Mesenchymal stem cell (in vitro differentiated cells and primary cell): ENCODE results near the gene PRSS57.

Experiments used
- DNase-seq: peaks from one replicate; pipeline ENCODE4 v3.0.0-alpha.2; 2013
- H2AFZ ChIP-seq: one replicate; pipeline ENCODE4 v1.6.1; 2013; ENCODE audit warnings: low read depth, mild to moderate bottlenecking, control low read depth, inconsistent platforms, low read length, moderate library complexity
- H2AK5ac ChIP-seq: 2 replicates; pipeline ENCODE4 v1.6.1; 2013; ENCODE audit warnings: low read length, moderate library complexity, mild to moderate bottlenecking, inconsistent platforms; ENCODE audit not compliant: severe bottlenecking
- H2BK120ac ChIP-seq: one replicate; pipeline ENCODE4 v1.6.1; 2013; ENCODE audit warnings: low read depth, mild to moderate bottlenecking, inconsistent platforms, low read length, moderate library complexity
- H2BK12ac ChIP-seq, 2 experiments: one replicate each; pipeline ENCODE4 v1.6.1; 2013; ENCODE audit warnings: inconsistent platforms in 2 of 2, low read length in 2 of 2, mild to moderate bottlenecking in 2 of 2, moderate library complexity in 2 of 2, control low read depth in 1 of 2
- H2BK15ac ChIP-seq: one replicate; pipeline ENCODE4 v1.6.1; 2013; ENCODE audit warnings: mild to moderate bottlenecking, low read depth, inconsistent platforms; ENCODE audit not compliant: poor library complexity, severe bottlenecking
- H2BK5ac ChIP-seq: 2 replicates; pipeline ENCODE4 v1.6.1; 2013; ENCODE audit warnings: low read depth, mild to moderate bottlenecking, low read length, control low read depth, inconsistent platforms; ENCODE audit not compliant: poor library complexity, severe bottlenecking
- H3K14ac ChIP-seq, 2 experiments: one replicate each; pipeline ENCODE4 v1.6.1; 2013; ENCODE audit warnings: inconsistent platforms in 2 of 2, low read length in 2 of 2, control low read depth in 1 of 2, mild to moderate bottlenecking in 1 of 2, moderate library complexity in 1 of 2
- H3K18ac ChIP-seq, 2 experiments: one replicate each; pipeline ENCODE4 v1.6.1; 2013; ENCODE audit warnings: inconsistent platforms in 2 of 2, low read length in 2 of 2, control low read depth in 1 of 2, low read depth in 1 of 2, mild to moderate bottlenecking in 1 of 2
- H3K23ac ChIP-seq, 2 experiments: one replicate each; pipeline ENCODE4 v1.6.1; 2013; ENCODE audit warnings: inconsistent platforms in 2 of 2, low read length in 2 of 2, mild to moderate bottlenecking in 2 of 2, moderate library complexity in 2 of 2, control low read depth in 1 of 2
- H3K27ac ChIP-seq: 2 replicates; pipeline ENCODE4 v1.5.1; 2013; ENCODE audit warnings: mild to moderate bottlenecking, moderate library complexity, low read length, control low read depth, inconsistent platforms; ENCODE audit not compliant: poor library complexity, severe bottlenecking
- H3K27me3 ChIP-seq, 2 experiments: 2 replicates each; pipeline versions ENCODE4 v1.6.1 to v1.7.0; 2013; ENCODE audit warnings: low read length in 2 of 2, mild to moderate bottlenecking in 2 of 2, moderate library complexity in 2 of 2, control low read depth in 1 of 2, inconsistent platforms in 1 of 2; ENCODE audit not compliant: control insufficient read depth in 1 of 2, insufficient read depth in 1 of 2
- H3K36me3 ChIP-seq, 2 experiments: 2 replicates each; pipeline versions ENCODE4 v1.6.1 to v1.7.0; 2013; ENCODE audit warnings: low read length in 2 of 2, control low read depth in 1 of 2, inconsistent platforms in 1 of 2, low read depth in 1 of 2, mild to moderate bottlenecking in 1 of 2; ENCODE audit not compliant: insufficient read depth in 2 of 2, control insufficient read depth in 1 of 2
- H3K4ac ChIP-seq, 2 experiments: one replicate each; pipeline ENCODE4 v1.6.1; 2013; ENCODE audit warnings: inconsistent platforms in 2 of 2, low read length in 2 of 2, mild to moderate bottlenecking in 2 of 2, moderate library complexity in 2 of 2, control low read depth in 1 of 2, low read depth in 1 of 2
- H3K4me1 ChIP-seq: 2 replicates; pipeline ENCODE4 v1.6.1; 2013; ENCODE audit warnings: low read depth, low read length, control low read depth; ENCODE audit not compliant: control insufficient read depth, insufficient read depth
- H3K4me2 ChIP-seq: 2 replicates; pipeline ENCODE4 v1.6.1; 2013; ENCODE audit warnings: low read length, mild to moderate bottlenecking, inconsistent platforms; ENCODE audit not compliant: poor library complexity, severe bottlenecking
- H3K4me3 ChIP-seq, 2 experiments: 2 replicates each; pipeline versions ENCODE4 v1.5.1 to v1.7.0; 2013; ENCODE audit warnings: low read length in 2 of 2, mild to moderate bottlenecking in 2 of 2, control low read depth in 1 of 2, low read depth in 1 of 2; ENCODE audit not compliant: insufficient read depth in 1 of 2
- H3K79me1 ChIP-seq: replicated peaks from 2 replicates; pipeline ENCODE4 v1.6.1; 2013; ENCODE audit warnings: mild to moderate bottlenecking, control low read depth, low read length, inconsistent platforms; ENCODE audit not compliant: poor library complexity, severe bottlenecking
- H3K9ac ChIP-seq: 2 replicates; pipeline ENCODE4 v1.7.0; 2013; ENCODE audit warnings: mild to moderate bottlenecking, low read length, moderate library complexity
- H3K9me3 ChIP-seq: 2 replicates; pipeline ENCODE4 v1.7.0; 2013; ENCODE audit warnings: mild to moderate bottlenecking, low read length; ENCODE audit not compliant: control insufficient read depth
- H4K8ac ChIP-seq: one replicate; pipeline ENCODE4 v1.6.1; 2013; ENCODE audit warnings: inconsistent platforms, mild to moderate bottlenecking, low read length, moderate library complexity
- H4K91ac ChIP-seq: one replicate; pipeline ENCODE4 v1.6.1; 2013; ENCODE audit warnings: mild to moderate bottlenecking, low read length, inconsistent platforms
- WGBS: methylation state at CpG from one replicate; pipeline ENCODE4 v1.1.7; 2013; ENCODE audit warnings: mixed read lengths; 5-methylcytosine and 5-hydroxymethylcytosine counted together

The PRSS57 gene

DNA sequence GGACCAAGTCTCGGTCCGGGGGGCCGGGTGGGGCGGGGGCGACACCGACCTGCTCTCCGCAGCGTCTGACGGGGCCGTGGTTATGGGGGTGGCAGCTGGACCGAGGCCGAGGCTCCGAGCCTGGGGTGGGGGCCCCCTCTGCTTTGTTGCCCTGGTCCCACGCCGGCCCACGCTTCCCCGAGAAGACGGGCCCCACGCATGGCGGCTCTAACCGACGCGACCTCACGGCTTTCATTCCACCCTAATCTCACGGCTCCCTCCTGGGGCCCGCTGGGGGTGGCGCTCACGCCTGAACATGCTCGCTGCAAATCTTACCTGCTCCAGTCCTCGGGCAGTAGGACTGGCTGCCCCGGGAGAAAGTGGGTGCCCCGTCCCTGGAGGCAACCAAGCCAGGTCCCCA lies 40.9 kb upstream of the PRSS57 start:
- peaks cover 20% of the 10 kb centered on the region for H3K4me1 ChIP-seq
- H2AFZ ChIP-seq: no peak overlapping the region
- DNase-seq: no peak
- no peak overlapping the region for H3K9ac ChIP-seq
- no peak overlapping the region for H3K4me2 ChIP-seq
- no peak overlapping the region for H2BK5ac ChIP-seq
- H4K8ac ChIP-seq: no peak overlapping the region
- H3K9me3 ChIP-seq: no peaks in the 10 kb centered on the region
- WGBS: 90% methylated on average over 32 of the region's 32 CpGs
- H2BK120ac ChIP-seq: no peak overlapping the region
- H3K18ac ChIP-seq: no peak overlapping the region
- no peak overlapping the region for H3K14ac ChIP-seq
- no peak overlapping the region for H3K27ac ChIP-seq
- peaks cover 14 to 43% of the 10 kb centered on the region in 2 experiments for H3K36me3 ChIP-seq
- H2BK15ac ChIP-seq: no peak overlapping the region
- H3K23ac ChIP-seq: no peak overlapping the region
- H3K4me3 ChIP-seq: no peak overlapping the region
- H3K79me1 ChIP-seq: no peaks in the 10 kb centered on the region
- no peak overlapping the region for H4K91ac ChIP-seq
- no peak overlapping the region for H3K4ac ChIP-seq
- no peaks in the 10 kb centered on the region for H3K27me3 ChIP-seq
- no peak overlapping the region for H2AK5ac ChIP-seq
- no peak overlapping the region for H2BK12ac ChIP-seq

DNA sequence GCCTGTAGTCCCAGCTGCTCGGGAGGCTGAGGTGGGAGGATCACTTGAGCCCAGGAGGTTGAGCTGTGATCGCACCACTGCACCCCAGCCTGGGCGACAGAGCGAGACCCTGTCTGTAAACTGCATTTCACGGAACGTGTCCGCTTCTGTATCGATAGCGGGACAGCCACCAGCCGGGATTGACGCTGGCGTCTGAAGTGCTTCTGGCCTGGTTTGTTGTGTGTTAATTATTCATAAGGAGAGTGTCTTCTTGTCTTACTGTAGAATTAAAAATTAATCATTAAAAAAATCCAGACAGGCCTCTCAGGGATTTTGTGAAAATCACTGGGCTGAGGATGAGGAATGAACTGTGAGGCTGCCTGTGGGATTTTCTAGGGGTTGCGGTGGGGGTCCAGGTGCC lies 39.5 kb upstream of the PRSS57 start:
- Histone ChIP-seq H3K4me3 (no peak overlapping the region), H3K79me1 (no peaks in the 10 kb centered on the region)
- 98% methylated on average over 12 of the region's 13 CpGs for WGBS

DNA sequence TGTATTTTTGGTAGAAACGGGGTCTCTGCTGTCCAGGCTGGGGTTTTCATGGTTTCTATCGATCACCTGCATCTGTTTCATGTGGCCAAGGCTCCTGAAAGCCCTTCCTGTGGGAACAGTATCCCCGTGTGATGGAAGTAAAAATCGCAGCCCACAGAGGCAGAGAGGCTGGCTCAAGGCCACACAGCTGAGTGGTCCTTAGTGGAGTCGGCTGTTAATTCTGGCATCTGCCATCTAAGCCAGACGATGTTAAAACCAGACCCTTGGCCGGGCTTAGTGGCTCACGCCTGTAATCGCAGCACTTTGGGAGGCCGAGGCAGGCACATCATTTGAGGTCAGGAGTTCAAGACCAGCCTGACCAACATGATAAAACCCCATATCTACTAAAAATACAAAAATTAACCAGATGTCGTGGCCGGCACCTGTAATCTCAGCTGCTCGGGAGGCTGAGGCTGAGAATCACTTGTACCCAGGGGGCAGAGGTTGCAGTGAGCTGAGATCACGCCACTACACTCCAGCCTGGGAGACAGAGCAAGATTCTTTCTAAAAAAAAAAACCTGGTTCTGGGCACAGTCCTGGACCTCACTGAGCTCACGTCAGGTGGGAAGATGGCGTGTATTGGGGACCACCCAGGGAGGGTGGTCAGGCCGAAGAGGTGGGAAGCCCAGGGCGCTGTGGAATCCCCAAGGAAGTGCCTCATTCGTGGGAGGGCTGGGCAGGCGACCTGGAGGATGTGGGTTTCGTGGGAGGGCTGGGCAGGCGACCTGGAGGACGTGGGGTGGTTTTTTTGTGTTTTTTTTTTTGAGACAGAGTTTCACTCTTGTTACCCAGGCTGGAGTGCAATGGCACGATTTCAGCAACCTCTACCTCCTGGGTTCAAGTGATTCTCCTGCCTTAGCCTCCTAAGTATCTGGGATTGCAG lies 37.2 kb upstream of the PRSS57 start:
- H3K27me3 ChIP-seq: no peaks in the 10 kb centered on the region
- no peak overlapping the region for H2AFZ ChIP-seq
- H3K4me1 ChIP-seq: peaks cover 10% of the 10 kb centered on the region
- no peak overlapping the region for H4K8ac ChIP-seq
- H3K18ac ChIP-seq: no peak overlapping the region
- H3K36me3 ChIP-seq: peaks cover 15 to 44% of the 10 kb centered on the region in 2 experiments
- no peak overlapping the region for H3K4ac ChIP-seq
- H3K9ac ChIP-seq: no peak overlapping the region
- H3K4me3 ChIP-seq: no peak overlapping the region
- no peak overlapping the region for H2BK5ac ChIP-seq
- no peak overlapping the region for H2BK15ac ChIP-seq
- no peak overlapping the region for H3K4me2 ChIP-seq
- no peak overlapping the region for H2AK5ac ChIP-seq
- no peak overlapping the region for H3K14ac ChIP-seq
- H2BK120ac ChIP-seq: no peak overlapping the region
- no peak overlapping the region for H2BK12ac ChIP-seq
- DNase-seq: no peak
- no peaks in the 10 kb centered on the region for H3K9me3 ChIP-seq
- H4K91ac ChIP-seq: peak overlapping the region; percentile 55
- no peak overlapping the region for H3K23ac ChIP-seq
- H3K79me1 ChIP-seq: no peaks in the 10 kb centered on the region
- no peak overlapping the region for H3K27ac ChIP-seq
- WGBS: 89% methylated on average over 24 of the region's 24 CpGs

More for the DNA sequence above, 39.5 kb upstream of the PRSS57 start:
- H3K4me1 ChIP-seq: peaks cover 18% of the 10 kb centered on the region
- peaks cover 14 to 41% of the 10 kb centered on the region in 2 experiments for H3K36me3 ChIP-seq
- no peak overlapping the region for H4K8ac ChIP-seq
- H3K4ac ChIP-seq: no peak overlapping the region
- H3K27ac ChIP-seq: peak overlapping the region; percentile 33
- no peak overlapping the region for H3K9ac ChIP-seq
- no peaks in the 10 kb centered on the region for H3K9me3 ChIP-seq
- H3K4me2 ChIP-seq: no peak overlapping the region
- H2BK15ac ChIP-seq: no peak overlapping the region
- no peak overlapping the region for H2AK5ac ChIP-seq
- DNase-seq: no peak
- H2BK120ac ChIP-seq: no peak overlapping the region
- no peak overlapping the region for H3K14ac ChIP-seq
- H3K23ac ChIP-seq: no peak overlapping the region
- no peaks in the 10 kb centered on the region for H3K27me3 ChIP-seq
- no peak overlapping the region for H2AFZ ChIP-seq
- no peak overlapping the region for H2BK5ac ChIP-seq
- H3K18ac ChIP-seq: no peak overlapping the region
- H2BK12ac ChIP-seq: no peak overlapping the region
- no peak overlapping the region for H4K91ac ChIP-seq

DNA sequence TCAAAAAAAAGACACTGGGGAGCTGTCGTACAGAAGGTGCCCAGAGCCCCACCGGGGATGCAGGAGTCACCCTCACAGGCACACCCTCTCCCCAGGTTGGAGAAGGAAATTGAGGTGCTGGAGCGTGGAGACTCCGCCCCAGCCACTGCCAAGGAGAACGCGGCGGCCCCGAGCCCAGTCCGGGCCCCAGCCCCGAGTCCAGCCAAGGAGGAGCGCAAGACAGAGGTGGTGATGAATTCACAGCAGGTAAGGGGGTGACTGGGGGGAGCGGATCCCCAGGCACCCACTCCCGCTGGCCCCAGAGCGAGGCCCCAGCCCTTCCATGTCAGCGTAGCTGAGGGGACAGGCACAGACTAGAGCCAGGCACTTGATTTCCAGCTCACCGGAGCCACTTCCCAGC lies 35.7 kb upstream of the PRSS57 start:
- Histone ChIP-seq H2AFZ (no peak overlapping the region), H3K27me3 (no peaks in the 10 kb centered on the region), H3K14ac (no peak overlapping the region), H3K79me1 (no peaks in the 10 kb centered on the region), H3K18ac (no peak overlapping the region), H3K36me3 (peaks cover 13 to 47% of the 10 kb centered on the region in 2 experiments), H4K8ac (no peak overlapping the region), H2AK5ac (no peak overlapping the region), H3K23ac (no peak overlapping the region), H2BK12ac (no peak overlapping the region), H4K91ac (no peak overlapping the region), H2BK5ac (no peak overlapping the region), H2BK120ac (no peak overlapping the region), H3K4me2 (no peak overlapping the region), H3K4me3 (no peak overlapping the region), H3K9me3 (no peaks in the 10 kb centered on the region), H3K4ac (no peak overlapping the region), H3K27ac (no peak overlapping the region), H3K4me1 (peaks cover 12% of the 10 kb centered on the region), H3K9ac (no peak overlapping the region), H2BK15ac (no peak overlapping the region)
- DNase-seq: no peak
- 90% methylated on average over 14 of the region's 16 CpGs for WGBS
